GM19035 (cell line): ENCODE results near the gene MAN1B1.
"Not testable (repeated sequence)": the region's sequence is repeated elsewhere in the genome, so short reads cannot be mapped to it uniquely, and the experiment has no call there.

Experiments
- ATAC-seq: cut with Tn5 transposase; IDR thresholded peaks from one replicate; pipeline ENCODE4 v1.9.1; 2021; ENCODE audit not compliant: unreplicated experiment

Gene MAN1B1

DNA sequence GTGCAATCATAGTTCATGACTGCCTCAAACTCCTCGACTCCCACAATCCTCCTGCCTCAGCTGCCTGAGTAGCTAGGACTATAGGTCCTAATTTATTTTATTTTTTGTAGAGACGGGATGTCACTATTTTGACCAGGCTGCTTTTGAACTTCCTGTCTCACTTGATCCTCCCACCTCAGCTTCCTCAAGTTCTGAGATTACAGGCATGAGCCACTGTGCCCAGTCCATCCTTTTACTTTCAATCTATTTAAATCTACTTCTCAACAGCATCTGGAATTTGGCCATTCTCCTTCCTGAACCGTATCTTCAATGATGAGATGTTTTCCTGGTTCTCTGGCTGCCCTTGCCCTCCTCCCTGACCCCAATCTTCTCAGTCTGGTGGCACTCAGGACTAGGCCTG lies 40.0 kb downstream of the MAN1B1 start:
- ATAC-seq = no peak

- no peak for ATAC-seq
Observed at GRCh38 chr9:137127301-137128157, 40.7 kb downstream of the MAN1B1 start.

GRCh38 chr9:137128158-137128861 lies 41.5 kb downstream of the MAN1B1 start:
- no peak for ATAC-seq

- ATAC-seq = peak; percentile 12
Observed at GRCh38 chr9:137128862-137129455, 42.2 kb downstream of the MAN1B1 start.

GRCh38 chr9:137129456-137130175 lies 42.8 kb downstream of the MAN1B1 start:
- peak; percentile 76 for ATAC-seq

GRCh38 chr9:137130176-137130755 lies 43.5 kb downstream of the MAN1B1 start:
- ATAC-seq = peak; percentile 21

GRCh38 chr9:137134191-137134590 lies 47.4 kb downstream of the MAN1B1 start:
- ATAC-seq = no peak

GRCh38 chr9:137135154-137135553 lies 48.4 kb downstream of the MAN1B1 start:
- not testable (repeated sequence) for ATAC-seq

DNA sequence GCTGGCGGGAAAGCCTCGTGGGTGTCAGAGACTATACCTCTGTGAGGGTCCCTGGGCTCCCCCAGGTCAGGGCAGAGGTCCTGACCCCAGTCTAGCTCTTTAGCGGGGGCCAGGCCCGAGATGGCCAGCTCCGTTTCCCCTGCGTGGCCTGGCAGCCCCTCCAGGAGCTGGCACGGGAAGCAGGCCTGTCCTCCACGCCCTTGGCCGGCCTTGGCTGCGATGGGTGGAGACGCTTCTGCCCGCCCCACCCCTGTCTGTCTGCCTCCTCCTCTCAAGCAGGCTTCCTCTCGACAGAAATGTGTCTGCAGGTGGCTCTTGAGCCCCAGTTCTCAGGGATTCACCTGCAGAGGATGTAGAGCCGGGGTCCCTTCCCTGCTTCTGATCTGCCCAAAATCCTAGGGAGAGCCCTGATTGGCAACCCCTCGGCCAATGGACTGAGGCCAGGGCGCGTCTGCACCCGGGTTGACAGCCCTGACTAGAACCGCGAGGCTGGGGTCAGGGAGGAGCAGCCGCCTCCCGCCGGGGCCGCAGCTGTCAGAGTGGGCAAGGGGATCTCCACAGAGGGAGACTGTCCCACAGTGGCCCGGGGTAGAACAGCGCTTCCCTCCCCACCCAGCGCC lies 49.6 kb downstream of the MAN1B1 start:
- no peak for ATAC-seq

DNA sequence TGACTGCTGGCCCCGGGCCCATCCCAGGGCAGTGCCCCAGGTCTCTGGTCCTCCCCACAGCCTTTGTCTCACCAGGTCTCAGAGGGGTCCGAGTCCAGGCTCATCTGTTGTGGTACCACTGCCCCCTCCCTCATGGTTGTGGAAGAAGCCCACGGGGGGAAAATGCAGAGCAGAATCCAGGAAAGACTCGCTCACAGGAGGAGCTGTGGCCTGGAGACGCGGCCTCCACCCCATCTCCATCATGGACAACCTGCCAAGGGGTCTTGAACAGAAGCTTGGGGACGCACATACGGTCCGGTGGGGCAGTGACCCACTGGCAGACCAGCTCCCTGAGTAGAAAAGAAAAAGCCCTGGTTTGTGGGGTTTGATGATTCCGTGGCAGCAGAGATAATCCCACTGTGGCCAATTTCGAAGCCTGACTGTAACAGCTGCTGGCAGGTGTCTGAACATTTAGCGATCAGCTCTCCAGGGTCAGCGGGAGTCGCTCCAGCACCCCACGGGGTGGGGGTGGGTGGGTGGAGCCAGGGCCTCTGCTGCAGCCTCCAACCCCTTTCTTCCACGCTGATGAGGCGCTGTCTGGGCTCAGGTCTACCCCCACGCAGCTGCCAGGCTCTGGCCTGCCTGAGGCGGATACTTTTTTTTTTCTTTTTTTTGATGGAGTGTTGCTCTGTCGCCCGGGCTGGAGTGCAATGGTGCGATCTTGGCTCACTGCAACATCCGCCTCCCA lies 50.3 kb downstream of the MAN1B1 start:
- no peak for ATAC-seq

DNA sequence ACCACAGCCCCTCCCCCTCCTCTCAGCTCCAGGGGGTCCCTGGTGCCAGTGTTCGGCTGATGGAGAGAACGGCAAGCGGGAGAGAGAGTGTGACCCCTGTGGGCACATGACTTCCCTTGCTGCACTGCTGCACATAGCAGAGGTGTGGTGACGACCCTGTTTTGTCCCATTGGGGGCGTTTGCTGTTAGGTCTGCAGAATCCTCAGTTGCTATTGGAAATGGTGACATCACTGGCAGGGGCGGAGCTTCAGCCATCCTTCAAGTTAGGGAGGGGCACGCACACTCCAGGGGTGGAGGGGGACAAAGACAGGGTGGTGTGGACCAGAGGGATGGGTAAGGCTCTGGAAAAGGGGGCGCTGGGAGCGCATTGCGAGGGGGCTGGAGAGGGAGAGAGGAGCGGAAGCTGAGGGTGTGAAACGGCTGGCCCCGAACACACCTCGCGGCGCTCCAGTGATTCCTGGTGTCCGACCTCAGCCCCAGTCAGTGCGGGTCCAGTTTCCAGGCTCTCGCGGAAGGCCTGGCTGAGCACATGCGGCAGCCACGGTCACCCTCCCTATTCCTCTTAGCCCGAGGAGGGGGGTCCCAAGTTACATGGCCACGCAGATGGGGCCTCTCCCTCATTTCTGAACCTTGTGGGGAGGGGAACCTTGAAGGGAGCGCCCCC lies 51.4 kb downstream of the MAN1B1 start:
- no peak for ATAC-seq

- no peak for ATAC-seq
Observed at GRCh38 chr9:137138722-137139467, 52.1 kb downstream of the MAN1B1 start, which contains the start of gene GRIN1. GRIN1 (plus strand) TSS chr9:137139154; CDS start chr9:137139487, 333 bp downstream.

GRCh38 chr9:137139468-137140150 lies 52.8 kb downstream of the MAN1B1 start:
- no peak for ATAC-seq

DNA sequence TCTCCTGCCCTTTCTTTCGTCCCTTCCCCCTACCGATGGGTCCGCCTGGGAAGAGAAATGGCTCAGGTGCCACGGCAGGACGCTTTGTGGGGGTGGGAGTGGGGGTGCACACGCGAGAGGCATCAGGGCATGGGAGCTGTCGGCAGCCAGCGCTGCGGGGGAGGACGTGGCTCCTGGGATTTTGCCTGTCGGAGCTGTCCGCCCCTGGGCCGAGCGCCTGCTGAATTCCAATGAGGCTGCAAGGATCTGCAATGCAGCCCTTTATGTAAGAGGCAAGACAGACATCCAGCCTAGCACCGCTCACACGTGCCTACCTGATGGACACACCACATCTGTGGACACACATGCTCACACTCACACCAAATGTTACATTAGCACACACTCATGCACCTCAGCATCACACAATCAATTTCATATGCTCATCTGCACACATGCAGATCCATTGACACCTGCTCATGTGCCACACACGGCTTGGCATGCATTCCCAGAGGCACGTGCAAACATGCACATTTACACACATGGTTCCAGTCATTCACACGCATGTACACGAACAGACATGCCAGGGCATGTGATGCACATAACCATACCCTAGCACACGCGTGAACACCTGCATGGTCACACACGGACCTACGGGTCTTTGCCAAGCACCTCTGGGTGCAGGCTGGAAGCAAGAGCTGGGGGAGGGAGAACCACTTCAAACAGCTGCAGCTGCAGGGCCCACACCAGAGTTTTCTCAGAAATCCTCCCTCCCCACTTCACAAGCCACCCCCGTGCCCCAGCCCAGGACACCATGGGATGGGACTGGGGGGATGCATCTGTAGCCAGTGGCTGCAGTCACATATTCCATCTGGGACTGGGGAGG lies 53.6 kb downstream of the MAN1B1 start:
- ATAC-seq = no peak

- ATAC-seq = no peak
Observed at GRCh38 chr9:137141050-137141810, 54.4 kb downstream of the MAN1B1 start.
